ENCODE results near the gene AKIRIN2.

The AKIRIN2 gene

DNA sequence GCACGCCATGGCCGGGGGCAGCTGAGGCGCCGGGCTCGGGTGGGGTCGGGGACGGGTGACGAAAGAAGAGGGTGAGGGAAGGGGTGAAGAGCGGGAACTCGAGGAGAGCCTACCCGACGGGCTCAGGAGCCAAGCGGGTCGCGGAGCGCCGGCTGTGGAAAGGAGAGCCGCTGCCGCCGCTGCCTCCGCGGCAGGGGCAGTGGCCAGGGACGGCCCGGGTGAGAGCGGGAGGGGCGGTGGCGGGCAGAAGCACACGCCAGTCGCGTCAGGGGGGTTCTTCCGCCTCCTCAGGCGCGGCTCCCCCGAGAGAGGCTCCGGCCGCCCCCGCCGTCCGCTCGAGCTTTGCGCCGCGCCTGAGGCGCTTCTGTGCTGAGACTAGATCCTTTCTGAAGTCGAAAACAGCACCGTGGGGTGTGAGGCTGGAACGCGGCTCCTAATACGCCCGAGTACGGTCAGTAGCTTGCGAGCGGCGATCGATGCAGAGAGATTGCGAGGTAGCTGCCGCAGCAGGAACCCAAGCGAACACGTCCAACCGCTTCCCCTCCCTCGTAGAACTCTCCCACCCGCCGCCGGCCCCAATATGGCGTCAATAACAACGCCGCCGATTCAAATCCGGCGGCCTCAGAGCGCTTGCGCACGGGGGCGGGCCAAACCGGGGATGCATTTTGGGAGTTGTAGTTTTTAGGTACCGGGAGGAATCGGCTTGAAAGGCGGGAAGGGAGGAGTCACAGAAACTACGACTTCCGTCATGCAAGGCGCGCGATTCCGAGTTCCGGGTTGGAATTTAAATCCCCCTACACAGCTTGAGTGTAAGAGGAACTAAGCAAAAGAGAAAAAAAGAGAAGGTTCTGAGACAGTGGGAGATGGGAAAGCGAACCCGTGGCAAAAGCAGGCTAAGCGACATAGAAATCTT is at the start of gene AKIRIN2:
Gene AKIRIN2 (minus strand): TSS at position 558 of the 913 bp plus-strand sequence. CDS start 549 bp downstream, at position 9.
- DNase-seq = peak; percentile 99

DNA sequence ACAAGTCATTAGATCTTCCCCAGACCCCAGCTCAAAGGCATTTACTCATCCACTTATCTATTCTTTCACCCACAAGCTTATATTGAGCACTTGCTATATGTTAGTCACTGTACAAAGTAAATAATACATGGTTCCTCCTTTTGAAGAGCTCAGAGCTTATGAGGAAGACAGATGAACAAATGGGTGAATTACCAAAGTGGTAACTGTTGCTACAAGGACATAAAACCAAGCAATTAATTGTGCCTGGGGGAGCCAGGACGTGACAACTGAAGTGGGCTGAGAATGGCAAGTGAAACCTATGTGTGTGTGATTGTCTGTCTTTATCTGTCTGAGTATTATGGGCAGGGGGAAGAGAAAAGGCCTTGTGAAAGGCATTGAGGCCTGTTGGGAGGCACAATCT is 45.6 kb upstream of the AKIRIN2 start:
- DNase-seq = no peak

DNA sequence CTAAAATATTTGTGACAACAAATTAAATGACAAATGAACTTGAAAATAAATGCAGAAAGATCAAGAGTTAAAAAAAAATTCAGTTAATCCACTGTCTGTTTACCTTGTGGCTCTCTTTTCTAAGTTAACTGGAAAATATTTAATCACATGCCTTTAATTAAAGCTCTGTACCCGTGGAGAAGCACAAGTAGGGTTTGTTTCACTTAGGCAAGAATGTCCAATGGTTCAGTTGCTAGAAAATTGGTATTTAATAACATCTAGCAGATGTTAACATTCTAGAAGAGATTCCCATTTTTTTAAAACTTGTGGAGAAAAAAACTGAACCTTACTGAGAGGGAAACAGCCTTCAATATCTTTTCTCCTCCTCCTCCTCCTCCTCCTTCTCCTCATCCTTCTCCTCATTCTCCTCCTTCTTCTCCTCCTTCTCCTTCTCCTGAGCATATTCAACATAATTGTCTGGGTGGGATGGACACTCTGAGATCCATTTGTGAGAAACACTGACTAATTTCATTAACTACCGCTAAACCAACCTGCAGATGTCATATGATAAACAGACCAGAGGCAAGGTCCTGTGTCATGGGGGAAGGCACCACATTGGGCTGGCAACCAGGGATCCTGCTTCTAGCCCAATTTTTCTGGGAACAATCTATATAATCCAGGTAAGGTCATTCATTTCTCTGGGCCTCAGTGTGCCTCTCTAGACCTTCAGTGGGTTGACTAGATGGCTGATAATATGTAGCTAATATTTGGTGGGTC is 44.1 kb upstream of the AKIRIN2 start:
- DNase-seq = no peak

DNA sequence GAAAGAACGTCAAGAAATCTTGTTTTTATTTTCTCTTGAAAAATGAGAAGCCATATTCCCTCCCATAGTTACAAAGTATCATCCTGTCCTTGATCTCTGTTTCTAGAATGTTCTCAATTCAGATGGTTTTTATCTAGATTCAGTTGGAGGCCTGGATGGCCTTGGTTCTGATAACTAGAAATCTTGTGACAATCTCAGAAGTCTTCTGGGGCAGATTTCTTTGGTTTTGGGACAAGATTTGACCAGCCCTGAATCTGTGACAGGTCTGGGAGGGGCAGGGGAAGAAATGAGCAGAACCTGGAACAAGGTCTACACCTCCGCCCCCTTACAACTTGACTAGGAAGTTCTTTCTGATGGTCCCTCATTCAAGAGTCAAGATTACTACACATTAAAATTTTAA is 41.4 kb upstream of the AKIRIN2 start:
- no peak for DNase-seq

DNA sequence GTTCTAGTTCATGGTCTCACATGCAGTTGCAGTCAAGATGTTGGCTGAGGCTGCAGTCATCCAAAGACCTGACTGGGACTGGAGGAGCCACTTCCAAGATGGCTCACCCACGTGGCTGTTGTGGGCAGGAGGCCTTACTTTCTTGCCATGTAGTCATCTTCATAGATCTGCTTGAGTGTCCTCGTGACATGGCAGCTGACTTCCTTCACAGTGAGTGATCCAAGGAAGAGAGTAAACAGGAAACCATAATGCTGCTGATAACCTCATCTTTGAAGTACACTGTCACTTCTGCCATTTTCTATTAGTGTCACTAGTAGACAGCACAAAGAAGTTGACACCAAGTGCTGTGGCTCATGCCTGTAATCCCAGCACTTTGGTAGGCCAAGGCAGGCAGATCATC is 40.1 kb upstream of the AKIRIN2 start:
- peak; percentile 71 for DNase-seq

DNA sequence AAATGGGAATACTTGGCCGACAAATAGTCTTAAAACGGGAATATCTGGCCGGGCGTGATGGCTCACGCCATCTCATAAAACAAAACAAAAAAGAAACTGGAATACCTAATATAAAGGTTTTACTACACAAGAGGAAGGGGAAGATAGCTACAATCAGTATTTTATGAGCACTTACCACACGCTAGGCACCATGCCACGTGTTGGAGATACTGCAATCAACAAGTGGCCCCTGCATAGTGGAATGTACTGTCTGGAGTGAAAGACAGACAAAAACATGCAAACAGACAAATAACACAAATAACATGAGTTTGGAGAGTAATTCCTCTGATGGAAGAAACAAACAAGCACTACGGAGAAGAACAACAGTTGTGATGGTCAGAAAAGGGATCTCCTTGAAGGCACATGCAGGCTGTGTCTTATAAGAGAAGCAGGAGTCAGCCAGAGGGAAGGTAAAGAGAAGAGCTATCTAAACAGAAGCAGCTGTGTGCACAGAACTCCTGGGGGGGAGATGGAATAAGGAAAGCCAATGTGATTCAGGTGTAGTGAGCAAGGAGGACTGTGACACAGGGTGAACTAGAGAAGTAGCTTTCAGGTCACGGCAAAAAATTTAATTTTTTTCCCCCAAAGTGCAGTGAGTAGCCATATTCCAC is 39.1 kb upstream of the AKIRIN2 start:
- DNase-seq = no peak

DNA sequence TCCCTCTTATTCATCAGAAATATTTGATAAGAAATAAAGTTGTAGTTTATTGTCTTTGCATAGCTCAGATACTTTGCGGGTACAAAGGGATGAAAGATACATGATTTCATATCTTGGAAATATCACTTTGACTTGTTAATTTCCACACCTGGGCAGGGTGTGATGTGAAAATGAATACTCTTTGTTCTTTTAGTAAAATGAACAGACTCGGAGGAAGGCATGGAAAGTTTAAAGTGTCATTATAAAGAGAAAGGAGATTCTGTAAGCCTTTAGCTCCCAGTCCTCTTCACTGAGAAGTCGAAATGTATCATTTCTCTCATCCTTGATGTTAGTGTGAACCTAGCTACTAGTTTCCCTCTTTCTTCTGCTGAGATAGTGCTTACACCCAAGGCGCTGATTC is 36.7 kb upstream of the AKIRIN2 start:
- DNase-seq = no peak

DNA sequence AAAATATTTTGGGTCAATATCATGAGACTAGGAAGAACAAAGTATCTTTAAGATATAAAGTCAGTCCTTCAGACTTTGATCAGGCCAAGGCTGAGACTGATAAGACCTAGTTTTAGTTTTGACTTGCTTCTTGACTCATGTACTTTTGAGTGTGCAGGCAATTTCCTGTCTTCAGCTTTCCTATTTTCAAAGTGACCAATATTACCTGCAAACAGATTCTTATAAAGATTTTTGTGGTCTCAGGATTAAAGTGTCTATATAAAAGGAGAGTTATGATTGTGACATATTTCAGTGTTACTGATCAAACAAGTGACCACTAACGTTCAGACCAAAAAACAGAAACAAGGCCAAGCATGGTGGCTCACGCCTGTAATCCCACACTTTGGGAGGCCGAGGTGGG is 36.0 kb upstream of the AKIRIN2 start:
- peak; percentile 37 for DNase-seq

DNA sequence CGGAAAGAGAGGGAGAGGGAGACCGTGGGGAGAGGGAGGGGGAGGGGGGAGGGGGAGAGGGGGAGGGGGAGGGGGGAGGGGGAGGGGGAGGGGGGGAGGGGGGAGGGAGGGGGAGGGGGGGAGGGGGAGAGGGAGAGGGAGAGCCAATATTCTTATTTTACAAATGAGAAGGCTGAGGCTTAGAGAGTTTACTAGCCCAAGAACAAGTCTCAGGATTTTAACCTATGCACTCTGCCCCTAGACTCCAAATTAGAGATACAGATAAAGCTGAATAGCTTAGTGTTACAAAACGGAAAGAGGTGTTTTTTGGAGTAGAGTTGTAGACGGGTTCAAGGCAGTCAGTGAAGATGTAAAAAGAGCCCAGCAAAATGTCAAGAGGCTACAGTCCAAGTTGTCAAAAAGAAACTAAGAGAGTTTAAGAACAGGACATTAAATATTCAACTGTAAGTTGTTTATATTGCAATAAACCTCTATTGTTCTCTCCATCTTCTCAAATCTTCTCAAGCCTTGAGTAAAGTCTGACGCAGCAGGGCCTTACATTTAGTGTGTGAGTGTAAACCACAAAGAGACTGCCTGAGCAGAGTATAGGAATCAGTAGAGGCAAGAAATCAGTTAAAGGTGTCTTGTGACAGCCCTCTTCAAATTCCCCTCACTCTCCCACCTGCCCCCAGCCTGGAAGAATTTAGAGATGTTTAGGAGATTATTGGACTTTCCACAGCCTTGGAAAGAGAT is 34.9 kb upstream of the AKIRIN2 start:
- DNase-seq = peak; percentile 33

DNA sequence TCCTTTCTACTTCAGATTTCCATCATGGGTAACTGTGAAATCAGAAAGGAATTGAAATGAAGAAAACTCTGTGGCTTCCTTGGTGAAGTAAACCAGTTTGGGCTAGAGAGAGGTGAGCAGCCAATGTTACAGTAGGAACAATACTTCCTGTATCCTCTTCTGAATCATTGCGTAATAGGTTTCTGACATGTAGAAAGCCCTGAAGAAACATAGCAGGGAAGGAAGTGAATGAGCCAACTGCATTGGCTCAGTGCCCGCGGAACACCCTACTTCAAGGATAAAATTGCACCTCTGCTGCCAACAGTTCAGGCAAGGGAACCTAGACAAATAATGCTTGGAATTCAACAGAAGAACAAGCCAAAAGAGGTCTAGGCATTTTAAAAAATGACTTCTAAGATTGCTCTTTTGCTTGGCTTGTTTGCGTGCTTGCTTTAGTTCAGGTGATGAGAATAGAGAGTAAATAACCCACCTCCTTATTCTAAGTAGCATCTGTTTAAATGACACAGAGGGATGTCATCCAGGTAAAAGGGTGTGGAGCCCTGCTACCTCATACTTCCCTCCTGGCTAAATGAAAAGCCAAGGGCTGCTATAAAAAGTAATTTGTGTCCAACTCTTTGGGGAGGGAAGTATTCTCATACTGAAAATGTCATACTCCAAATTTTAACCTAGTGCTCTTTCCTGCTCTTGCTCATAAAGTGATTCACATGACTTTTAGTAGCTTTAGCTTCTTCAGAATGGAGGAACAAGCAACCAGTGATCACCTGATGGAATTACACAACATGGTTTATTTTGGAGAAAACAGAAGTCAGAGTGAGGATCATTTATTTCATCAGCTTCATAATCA is 30.0 kb upstream of the AKIRIN2 start:
- DNase-seq = peak; percentile 55

DNA sequence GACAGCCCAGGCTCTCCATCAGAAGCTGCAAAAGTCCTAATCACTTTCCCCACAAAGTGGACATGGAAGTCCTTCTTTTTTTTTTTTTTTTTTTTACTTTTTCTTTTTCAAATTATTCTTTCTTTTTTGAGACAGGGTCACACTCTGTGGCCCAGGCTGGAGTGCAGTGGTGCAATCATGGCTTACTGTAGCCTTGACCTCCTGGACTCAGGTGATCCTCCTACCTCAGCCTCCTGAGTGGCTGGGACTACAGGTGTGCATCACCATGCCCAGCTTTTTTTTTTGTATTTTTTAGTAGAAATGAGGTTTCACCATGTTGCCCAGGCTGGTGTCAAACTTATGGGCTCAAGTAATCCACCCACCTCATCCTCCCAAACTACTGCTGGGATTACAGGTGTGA is 29.0 kb upstream of the AKIRIN2 start:
- DNase-seq = no peak

DNA sequence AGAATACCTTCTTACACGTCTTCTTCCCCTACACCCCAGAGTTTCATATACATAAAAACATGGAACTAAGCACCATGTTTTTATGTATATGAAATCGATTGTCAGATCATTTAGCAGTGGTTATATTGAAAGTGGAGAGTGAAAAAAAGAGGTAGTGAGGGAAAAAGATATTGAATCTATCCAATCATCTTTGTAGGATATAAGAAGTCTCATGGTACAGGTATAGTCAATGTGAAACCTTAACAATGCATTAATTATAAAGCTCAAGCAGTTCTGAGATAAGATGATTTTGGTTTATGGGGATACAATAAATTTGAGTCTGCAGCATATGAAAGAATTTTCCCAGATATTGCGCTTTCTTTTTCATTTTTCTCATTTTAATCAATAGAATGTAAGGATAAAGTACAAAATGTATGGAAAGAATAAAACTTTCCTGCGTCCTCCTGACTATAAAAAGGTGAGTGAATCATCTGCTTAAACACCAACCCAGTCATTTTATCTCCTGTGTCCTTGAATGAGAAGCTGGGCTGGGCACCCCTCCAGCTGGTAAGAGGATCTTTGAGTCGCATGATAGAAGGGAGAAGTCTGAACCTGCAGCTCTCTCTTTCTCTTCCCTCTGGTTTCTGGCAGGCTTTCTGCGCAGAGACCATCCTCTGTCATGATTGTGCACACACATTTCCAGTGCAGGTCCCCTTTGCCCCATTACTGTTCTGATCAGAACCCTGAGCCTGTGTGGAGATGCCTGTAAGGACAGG is 28.1 kb upstream of the AKIRIN2 start:
- no peak for DNase-seq

DNA sequence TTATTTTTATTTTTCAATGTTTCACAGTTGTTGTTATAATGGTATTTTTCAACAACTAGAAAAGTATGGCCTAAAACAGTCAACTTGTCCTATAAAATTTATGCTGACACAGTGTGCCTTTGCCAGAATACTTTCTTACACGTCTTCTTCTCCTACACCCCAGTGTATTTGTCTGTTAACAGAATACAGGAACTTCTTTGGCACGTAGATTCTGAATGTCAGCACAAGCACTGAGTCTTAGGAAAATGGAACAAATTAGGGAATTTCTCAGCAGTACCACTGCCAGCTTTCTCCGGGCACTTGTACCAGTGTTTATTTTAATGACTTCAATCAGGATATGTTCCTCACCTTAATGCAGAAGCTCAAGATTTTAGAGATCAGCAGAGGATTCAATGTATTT is 26.7 kb upstream of the AKIRIN2 start:
- DNase-seq = no peak

DNA sequence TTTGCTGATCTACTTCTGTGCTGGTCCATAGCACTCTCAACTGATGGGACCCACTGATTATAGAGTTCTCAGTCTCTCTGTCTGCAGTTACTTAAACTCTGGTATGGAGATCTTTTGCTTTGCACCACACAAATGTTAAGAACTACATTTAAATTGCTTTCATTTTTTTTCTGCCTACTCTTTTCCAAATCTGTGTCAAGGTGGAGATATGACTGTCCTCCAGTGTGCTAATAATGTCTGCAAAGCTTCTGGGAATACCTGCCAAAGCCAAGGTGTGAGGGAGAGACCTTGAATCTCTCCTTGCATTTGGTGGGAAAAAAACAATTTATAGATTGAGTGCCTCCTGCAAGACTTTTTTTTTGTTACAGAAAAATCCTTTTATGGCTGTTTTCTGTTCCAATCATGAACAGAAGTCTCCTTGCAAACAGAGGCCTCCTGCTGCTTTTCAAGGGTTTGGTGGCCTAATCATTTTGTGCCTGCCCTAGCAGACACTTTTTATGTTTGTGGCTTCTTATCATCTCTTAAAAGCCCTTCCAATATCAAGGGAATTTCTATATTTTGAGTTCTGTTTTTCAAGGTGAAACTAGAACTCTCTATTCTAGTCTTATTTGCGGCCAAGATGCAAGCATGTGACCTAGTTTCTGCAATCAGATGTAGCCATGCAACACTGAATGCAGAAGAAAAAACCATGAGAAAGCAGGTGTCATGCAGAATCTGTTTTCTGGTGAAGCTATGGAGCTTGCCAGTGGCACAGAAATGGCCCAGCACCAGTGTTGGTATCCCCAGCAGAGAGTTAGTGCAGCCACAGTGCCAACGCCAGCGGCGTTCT is 23.2 kb upstream of the AKIRIN2 start:
- no peak for DNase-seq

DNA sequence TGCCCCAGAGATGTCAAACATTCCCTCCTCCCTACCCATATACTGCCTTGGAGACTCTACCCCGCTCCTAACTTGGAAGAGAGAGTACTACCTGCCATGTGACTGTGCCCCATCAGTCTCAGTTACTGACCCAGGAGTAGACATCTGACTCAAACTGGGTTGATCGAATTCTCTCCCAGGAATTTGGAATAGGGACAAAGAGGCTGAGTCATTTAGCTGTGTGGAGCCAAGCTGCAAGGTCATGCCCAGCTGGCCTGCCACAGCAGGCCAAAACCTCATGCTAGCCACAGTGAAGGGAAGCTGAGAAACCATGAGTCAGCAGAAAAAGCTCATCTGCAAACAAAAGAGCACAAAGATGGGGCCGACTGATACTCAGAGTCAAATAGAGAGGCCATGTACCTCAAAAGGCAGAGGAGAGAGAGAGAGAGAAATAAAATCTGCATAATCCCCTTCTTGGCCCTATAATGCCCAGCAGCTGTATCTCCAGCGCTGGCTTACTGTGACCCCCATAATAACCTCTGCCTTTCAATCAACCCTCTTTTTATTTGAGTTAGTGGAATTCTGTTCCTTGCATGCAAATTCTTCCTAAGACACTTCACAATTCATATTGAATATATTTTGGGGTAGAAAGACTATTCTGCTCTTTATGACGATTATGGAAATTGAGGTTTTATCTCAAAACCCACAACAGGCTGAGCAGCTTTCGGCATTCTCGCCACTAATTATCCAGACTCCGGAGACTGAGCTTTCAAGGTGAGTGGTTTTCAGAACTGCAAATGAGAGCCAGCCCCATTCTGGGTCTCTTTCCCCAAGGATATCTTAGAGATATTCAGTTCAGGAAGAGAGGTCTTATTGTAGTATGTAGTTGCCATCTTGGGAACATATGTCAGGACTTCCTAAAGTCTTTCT is 21.4 kb upstream of the AKIRIN2 start:
- no peak for DNase-seq

DNA sequence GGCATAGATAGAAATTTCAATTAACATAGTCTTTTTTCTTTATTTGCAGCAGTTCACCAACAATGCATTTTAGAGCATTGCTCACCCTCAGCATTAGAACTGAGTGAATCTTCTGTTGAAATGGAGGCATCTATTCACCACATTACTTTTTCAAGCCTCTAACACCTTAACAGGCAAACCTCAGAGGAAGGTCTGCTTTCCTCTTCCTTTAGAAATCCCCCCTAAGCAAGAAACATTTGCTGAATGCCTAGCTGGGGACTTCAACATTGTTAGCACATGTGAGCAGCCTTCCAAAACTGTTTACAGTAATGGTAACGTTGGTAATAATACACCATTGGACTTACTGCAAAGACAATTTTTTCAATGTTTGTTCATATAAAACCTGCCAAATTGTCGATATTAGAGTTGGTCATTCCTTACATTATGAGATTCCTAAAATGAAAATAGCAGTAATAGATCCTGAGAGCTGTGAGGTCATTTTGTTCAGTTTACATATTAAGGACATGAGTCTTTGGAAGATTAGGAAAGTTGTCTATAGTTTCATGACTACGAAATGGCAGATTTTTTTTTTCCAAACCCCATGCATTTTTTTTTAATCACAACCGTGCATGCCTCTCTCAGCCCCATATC is 20.6 kb upstream of the AKIRIN2 start:
- DNase-seq = no peak

DNA sequence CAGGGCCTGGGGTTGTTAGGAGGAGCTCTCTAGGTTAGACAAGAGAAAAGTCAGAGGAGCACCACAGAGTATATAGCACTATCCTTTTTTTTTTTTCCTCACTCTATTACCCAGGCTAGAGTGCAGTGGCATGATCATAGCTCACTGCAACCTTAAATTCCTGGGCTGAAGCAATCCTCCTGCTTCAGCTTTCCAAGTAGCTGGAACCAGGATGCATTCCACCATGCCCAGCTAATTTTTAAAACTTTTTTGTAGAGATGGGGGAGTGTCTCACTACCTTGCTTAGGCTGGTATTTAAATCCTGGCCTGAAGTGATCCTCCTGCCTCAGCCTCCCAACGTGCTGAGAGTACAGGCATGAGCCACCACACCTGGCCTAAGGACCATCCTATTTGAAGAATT is 19.3 kb upstream of the AKIRIN2 start:
- no peak for DNase-seq

DNA sequence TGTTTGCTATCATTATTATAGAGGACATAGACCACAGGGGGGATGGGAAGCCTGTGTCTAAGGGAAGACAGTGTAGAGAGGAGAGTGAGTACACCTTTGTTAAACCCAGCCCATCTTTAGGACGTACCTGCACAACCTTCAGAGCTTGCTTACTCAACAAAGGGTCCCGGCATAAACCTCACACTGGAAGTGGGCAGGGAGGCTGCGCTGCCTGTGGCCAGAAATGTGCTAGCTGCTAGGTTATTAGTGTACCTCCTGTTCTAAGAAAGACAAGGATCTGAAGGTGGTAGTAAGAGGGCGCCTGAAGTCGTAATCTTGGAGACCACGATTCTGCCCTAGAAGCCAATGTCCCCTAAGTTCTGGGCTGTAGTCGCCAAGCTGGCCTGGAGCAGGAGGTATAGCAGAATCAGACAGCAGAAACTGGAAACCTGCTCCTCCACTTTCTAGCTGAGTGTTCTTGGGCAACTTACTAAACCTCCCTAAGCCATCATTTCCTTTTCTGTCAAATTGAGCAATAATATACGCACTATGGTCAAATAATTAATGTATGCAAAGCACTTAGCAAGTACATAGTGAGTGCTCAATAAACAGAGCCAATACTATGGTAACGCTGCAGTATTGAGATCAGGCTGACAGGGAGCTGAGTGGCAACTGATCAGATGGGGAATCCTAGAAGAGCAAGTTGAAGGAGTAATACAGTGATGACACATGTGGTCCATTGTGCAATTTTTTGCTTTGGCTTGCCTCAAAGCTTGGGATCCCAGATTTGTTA is 16.8 kb upstream of the AKIRIN2 start:
- no peak for DNase-seq
